ENCODE results near the gene CCDC188. TPM values are rescaled to one million over a fixed set of nuclear protein-coding genes. Genes with fewer than 3 reads are reported as not detected.

The CCDC188 gene
- total and polyA plus RNA-seq, 2 of the 4 experiments (the other 2 are of a cell fraction) = 0.10 TPM; not detected in 1

- Histone ChIP-seq H4K5ac (ENCODE audit: low read depth, low read length) (no peak overlapping the region), H3K23ac (ENCODE audit: low read depth, low read length) (no peak overlapping the region), H2BK15ac (ENCODE audit: low read depth, low read length) (no peak overlapping the region), H3K56ac (ENCODE audit: extremely low read depth, insufficient read depth, low read length) (no peak overlapping the region), H3K14ac (replicated peaks; ENCODE audit: low read depth, low read length) (no peak overlapping the region), H3K27me3 (ENCODE audit: control insufficient read depth, insufficient read depth, low read length) (peaks cover 33% of the 10 kb centered on the region), H2BK5ac (ENCODE audit: low read depth, low read length, poor library complexity, severe bottlenecking) (no peak overlapping the region), H2AK9ac (replicated peaks; ENCODE audit: low read depth, low read length, poor library complexity) (peak overlapping the region; percentile 42), H2AK5ac (ENCODE audit: low read depth, low read length) (no peak overlapping the region), H3K18ac (ENCODE audit: low read depth, low read length) (no peak overlapping the region), H2BK20ac (ENCODE audit: low read depth, low read length) (no peak overlapping the region), H3K4me2 (ENCODE audit: low read depth, low read length) (no peak overlapping the region), H3K27ac (ENCODE audit: insufficient read depth, low read length) (no peak overlapping the region), H3K4me3 (ENCODE audit: insufficient read depth, low read depth, low read length) (no peak overlapping the region), H3K4ac (ENCODE audit: low read depth, low read length) (no peak overlapping the region), H4K91ac (ENCODE audit: insufficient read depth, low read depth, low read length) (no peak overlapping the region), H3K36me3 (ENCODE audit: control insufficient read depth, insufficient read depth, low read length) (no peaks in the 10 kb centered on the region), H4K20me1 (ENCODE audit: insufficient read depth, low read length) (no peaks in the 10 kb centered on the region), H4K8ac (ENCODE audit: low read depth in 2 of 2, low read length in 2 of 2) (no peak overlapping the region), H3K4me1 (ENCODE audit: control insufficient read depth, insufficient read depth, low read length) (no peaks in the 10 kb centered on the region), H3K9me3 (ENCODE audit: control insufficient read depth, insufficient read depth, low read length) (no peaks in the 10 kb centered on the region), H2BK120ac (ENCODE audit: low read depth, low read length) (no peak overlapping the region), H3K9me1 (ENCODE audit: insufficient read depth, low read length) (no peaks in the 10 kb centered on the region), H3K79me1 (ENCODE audit: low read depth in 1 of 2, low read length in 2 of 2) (no peaks in the 10 kb centered on the region), H2AFZ (replicated peaks; ENCODE audit: low read length, poor library complexity) (no peak overlapping the region), H3K9ac (ENCODE audit: low read depth, low read length) (no peak overlapping the region)
- TF ChIP-seq, protein P1, sequence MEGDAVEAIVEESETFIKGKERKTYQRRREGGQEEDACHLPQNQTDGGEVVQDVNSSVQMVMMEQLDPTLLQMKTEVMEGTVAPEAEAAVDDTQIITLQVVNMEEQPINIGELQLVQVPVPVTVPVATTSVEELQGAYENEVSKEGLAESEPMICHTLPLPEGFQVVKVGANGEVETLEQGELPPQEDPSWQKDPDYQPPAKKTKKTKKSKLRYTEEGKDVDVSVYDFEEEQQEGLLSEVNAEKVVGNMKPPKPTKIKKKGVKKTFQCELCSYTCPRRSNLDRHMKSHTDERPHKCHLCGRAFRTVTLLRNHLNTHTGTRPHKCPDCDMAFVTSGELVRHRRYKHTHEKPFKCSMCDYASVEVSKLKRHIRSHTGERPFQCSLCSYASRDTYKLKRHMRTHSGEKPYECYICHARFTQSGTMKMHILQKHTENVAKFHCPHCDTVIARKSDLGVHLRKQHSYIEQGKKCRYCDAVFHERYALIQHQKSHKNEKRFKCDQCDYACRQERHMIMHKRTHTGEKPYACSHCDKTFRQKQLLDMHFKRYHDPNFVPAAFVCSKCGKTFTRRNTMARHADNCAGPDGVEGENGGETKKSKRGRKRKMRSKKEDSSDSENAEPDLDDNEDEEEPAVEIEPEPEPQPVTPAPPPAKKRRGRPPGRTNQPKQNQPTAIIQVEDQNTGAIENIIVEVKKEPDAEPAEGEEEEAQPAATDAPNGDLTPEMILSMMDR (conservative IDR thresholded peaks at IDR 0.05; ENCODE audit: low read depth, low read length) = no peak
- TF ChIP-seq RAD21 (IDR thresholded peaks at IDR 0.05; ENCODE audit: low read length) (no peak), MXI1 (IDR thresholded peaks at IDR 0.05; ENCODE audit: borderline replicate concordance, low read depth, low read length) (no peak), POLR2A (IDR thresholded peaks at IDR 0.05; ENCODE audit: low read depth, low read length) (no peak), MAFK (IDR thresholded peaks at IDR 0.05; ENCODE audit: low read depth, low read length) (no peak)
- no TSS peak for BruUV-seq (replicated peaks)
- DNase-seq (no peak), ATAC-seq (ENCODE audit: low read depth) (no peak)
- in situ Hi-C loops (cut with MboI; ENCODE audit: low sequenced_read_pairs) = no loop called here
- dilution Hi-C loops (cut with HindIII; ENCODE audit: low sequenced_read_pairs, unreplicated experiment) = no loop called here
- WGBS, 2 experiments (ENCODE audit: extremely low coverage in 2 of 2, insufficient read length in 1 of 2) = 20% methylated on average over 4 of the region's 17 CpGs; no CpG with 5 or more reads in 1 of the 2 experiments
- POLR2A ChIA-PET (ENCODE audit: unreplicated experiment) = no interaction called here
- CTCF ChIA-PET = no interaction called here
- intact Hi-C loops (cut with micrococcal nuclease) = loop anchor here (5.0 kb wide), 1 partner anchor 91 kb away; the partner anchor contains the start of gene RTN4R
Observed at GRCh38 chr22:20176421-20177085, 25.7 kb upstream of the CCDC188 start.
